BLaER1 (cell line): ENCODE data around the gene TMED1.
"Not testable (repeated sequence)": the region's sequence is repeated elsewhere in the genome, so short reads cannot be mapped to it uniquely, and the experiment has no call there.

Experiments
- H3K27ac ChIP-seq: shearing (Covaris generic); formaldehyde crosslinking; 2 replicates; pipeline ENCODE4 v1.8.1; 2022
- H3K27me3 ChIP-seq: shearing (Covaris generic); formaldehyde crosslinking; 2 replicates; pipeline ENCODE4 v1.8.1; 2022
- H3K36me3 ChIP-seq: shearing (Covaris generic); formaldehyde crosslinking; 2 replicates; pipeline ENCODE4 v1.8.1; 2022
- H3K4me1 ChIP-seq: shearing (Covaris generic); formaldehyde crosslinking; 2 replicates; pipeline ENCODE4 v1.8.1; 2022
- H3K4me2 ChIP-seq: shearing (Covaris generic); formaldehyde crosslinking; 2 replicates; pipeline ENCODE4 v1.8.1; 2022
- H3K4me3 ChIP-seq: shearing (Covaris generic); formaldehyde crosslinking; 2 replicates; pipeline ENCODE4 v1.8.1; 2022
- H3K9ac ChIP-seq: shearing (Covaris generic); formaldehyde crosslinking; 2 replicates; pipeline ENCODE4 v1.8.1; 2022
- H3K9me3 ChIP-seq: shearing (Covaris generic); formaldehyde crosslinking; 2 replicates; pipeline ENCODE4 v1.8.1; 2022
- H4K20me1 ChIP-seq: shearing (Covaris generic); formaldehyde crosslinking; 2 replicates; pipeline ENCODE4 v1.8.1; 2022
- Cebpa-rat ChIP-seq: shearing (Covaris generic); IDR thresholded peaks from 2 replicates; pipeline ENCODE4 v1.8.1; 2022

Gene TMED1

GRCh38 chr19:10863107-10863717 lies 27.2 kb upstream of the TMED1 start:
- Histone ChIP-seq H4K20me1 (no peaks in the 10 kb centered on the region), H3K27me3 (no peaks in the 10 kb centered on the region), H3K9me3 (no peaks in the 10 kb centered on the region), H3K36me3 (no peaks in the 10 kb centered on the region), H3K9ac (0 out of 2 replicates have a peak overlapping the region, but pooled peaks have one; percentile 24), H3K27ac (no peak overlapping the region), H3K4me1 (peaks cover 25% of the 10 kb centered on the region), H3K4me3 (no peak overlapping the region), H3K4me2 (no peak overlapping the region)
- no peak for TF ChIP-seq Cebpa-rat

- Histone ChIP-seq H3K9me3 (no peaks in the 10 kb centered on the region), H3K27ac (no peak overlapping the region), H3K4me1 (peaks cover 19% of the 10 kb centered on the region), H3K36me3 (no peaks in the 10 kb centered on the region), H3K27me3 (no peaks in the 10 kb centered on the region), H3K9ac (no peak overlapping the region), H4K20me1 (no peaks in the 10 kb centered on the region), H3K4me2 (no peak overlapping the region), H3K4me3 (no peak overlapping the region)
- TF ChIP-seq Cebpa-rat, result no peak
Measured at GRCh38 chr19:10862561-10863106, 26.6 kb upstream of the TMED1 start.

DNA sequence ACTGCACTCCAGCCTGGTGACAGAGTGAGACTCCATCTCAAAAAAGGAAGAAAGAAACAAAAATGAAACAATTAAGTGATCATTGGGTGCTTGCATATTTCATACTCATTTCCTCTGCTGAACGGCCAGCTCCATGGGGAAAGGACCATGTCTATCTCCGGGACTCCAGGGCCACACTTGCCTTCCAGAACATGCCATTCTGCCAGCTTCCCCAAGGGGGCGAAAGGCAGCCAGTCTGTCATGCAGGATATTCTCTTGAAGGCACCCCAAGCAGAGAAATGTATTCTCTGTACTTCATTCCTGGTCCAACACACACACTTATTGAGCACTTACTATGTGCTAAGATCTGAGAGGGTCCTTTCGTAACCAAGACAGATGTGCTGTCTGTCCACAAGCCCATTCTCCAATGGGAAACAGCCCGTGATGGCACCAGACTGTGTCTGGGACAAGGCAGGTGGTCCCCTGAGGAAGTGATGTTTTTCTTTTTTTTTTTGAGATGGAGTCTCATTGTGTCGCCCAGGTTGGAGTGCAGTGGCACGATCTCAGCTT lies 25.2 kb upstream of the TMED1 start:
- Histone ChIP-seq H3K9ac (no peak overlapping the region), H3K4me1 (peaks cover 18% of the 10 kb centered on the region), H4K20me1 (no peaks in the 10 kb centered on the region), H3K9me3 (no peaks in the 10 kb centered on the region), H3K27ac (no peak overlapping the region), H3K27me3 (no peaks in the 10 kb centered on the region), H3K36me3 (no peaks in the 10 kb centered on the region), H3K4me3 (no peak overlapping the region), H3K4me2 (no peak overlapping the region)
- TF ChIP-seq Cebpa-rat, result no peak

- Histone ChIP-seq H3K4me1 (0 out of 2 replicates have a peak, but pooled peaks cover 6% of the 10 kb centered on the region), H3K4me2 (no peak overlapping the region), H3K4me3 (no peak overlapping the region), H3K27me3 (no peaks in the 10 kb centered on the region), H3K27ac (no peak overlapping the region), H3K9ac (no peak overlapping the region), H3K9me3 (no peaks in the 10 kb centered on the region), H4K20me1 (no peaks in the 10 kb centered on the region), H3K36me3 (no peaks in the 10 kb centered on the region)
- TF ChIP-seq Cebpa-rat, result no peak
Measured at GRCh38 chr19:10858204-10858828, 22.3 kb upstream of the TMED1 start.

- H3K36me3 ChIP-seq, H3K27me3 ChIP-seq, H3K4me1 ChIP-seq, H3K9me3 ChIP-seq, H3K9ac ChIP-seq, H3K4me2 ChIP-seq, H3K4me3 ChIP-seq, H3K27ac ChIP-seq, H4K20me1 ChIP-seq: not testable (repeated sequence)
Measured at GRCh38 chr19:10856899-10857298, 20.9 kb upstream of the TMED1 start.

GRCh38 chr19:10855879-10856522 lies 20.0 kb upstream of the TMED1 start:
- Histone ChIP-seq H3K9ac (no peak overlapping the region), H3K9me3 (no peaks in the 10 kb centered on the region), H3K36me3 (no peaks in the 10 kb centered on the region), H3K4me3 (no peak overlapping the region), H3K4me2 (no peak overlapping the region), H3K27me3 (no peaks in the 10 kb centered on the region), H3K4me1 (no peaks in the 10 kb centered on the region), H3K27ac (no peak overlapping the region), H4K20me1 (no peaks in the 10 kb centered on the region)
- no peak for TF ChIP-seq Cebpa-rat

DNA sequence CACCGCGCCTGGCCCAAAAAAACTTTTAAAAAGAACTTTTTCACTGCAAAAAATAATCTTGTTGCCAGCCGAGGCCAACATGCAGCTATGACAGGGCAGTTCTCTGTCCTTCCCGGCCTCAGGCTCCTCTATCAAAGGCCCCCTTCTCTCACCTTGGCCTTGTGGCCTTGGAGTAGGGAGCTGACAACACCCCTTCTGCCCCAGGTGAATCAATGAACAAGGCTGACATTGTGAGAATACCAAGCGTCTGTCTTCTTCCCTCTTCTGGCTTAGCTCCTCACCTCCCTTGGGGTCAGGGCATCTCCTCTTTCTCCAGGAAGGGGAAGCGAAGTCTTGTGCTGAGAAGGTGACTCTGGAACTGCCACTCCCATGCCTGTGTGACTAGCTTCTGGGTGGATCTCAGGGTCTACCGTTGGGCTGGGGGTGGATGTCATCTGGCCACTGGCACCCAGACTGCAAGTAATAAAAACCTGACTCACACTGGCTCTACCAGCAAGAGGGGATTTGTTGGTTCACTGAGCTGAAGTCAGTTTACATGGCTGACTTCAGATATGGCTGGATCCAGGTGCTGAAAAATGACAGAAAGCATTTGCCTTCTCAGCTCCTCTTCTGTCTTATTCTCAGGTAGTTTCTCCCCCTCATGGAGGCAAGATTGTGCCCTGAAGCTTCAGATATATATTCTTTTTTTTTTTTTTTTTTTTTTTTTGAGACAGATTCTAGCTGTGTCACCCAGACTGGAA lies 18.5 kb upstream of the TMED1 start:
- H3K27ac ChIP-seq, result no peak overlapping the region
- no peaks in the 10 kb centered on the region for H3K36me3 ChIP-seq
- no peak overlapping the region for H3K9ac ChIP-seq
- H3K9me3 ChIP-seq, result no peaks in the 10 kb centered on the region
- no peaks in the 10 kb centered on the region for H3K4me1 ChIP-seq
- no peak for TF ChIP-seq Cebpa-rat
- no peak overlapping the region for H3K4me2 ChIP-seq
- no peak overlapping the region for H3K4me3 ChIP-seq
- H4K20me1 ChIP-seq, result no peaks in the 10 kb centered on the region
- no peaks in the 10 kb centered on the region for H3K27me3 ChIP-seq

DNA sequence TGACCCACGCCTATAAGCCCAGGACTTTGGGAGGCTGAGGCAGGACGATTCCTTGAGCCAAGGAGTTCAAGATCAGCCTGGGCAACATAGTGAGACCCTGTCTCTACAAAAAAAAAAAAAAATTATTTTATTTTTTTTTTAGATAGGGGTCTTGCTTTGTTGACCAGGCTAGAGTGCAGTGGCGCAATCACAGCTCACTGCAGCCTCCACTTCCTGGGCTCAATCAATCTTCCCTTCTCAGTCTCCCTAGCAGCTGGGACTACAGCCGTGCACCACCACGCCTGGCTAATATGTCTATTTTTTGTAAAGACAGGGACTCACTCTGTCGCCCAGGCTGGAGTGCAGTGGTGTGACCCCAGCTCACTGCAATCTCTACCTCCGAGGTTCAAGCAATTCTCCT lies 16.9 kb upstream of the TMED1 start:
- no peak for TF ChIP-seq Cebpa-rat
- H3K4me3 ChIP-seq, result no peak overlapping the region
- no peaks in the 10 kb centered on the region for H4K20me1 ChIP-seq
- no peaks in the 10 kb centered on the region for H3K27me3 ChIP-seq
- H3K36me3 ChIP-seq, result no peaks in the 10 kb centered on the region
- no peak overlapping the region for H3K27ac ChIP-seq
- H3K9me3 ChIP-seq, result no peaks in the 10 kb centered on the region
- H3K9ac ChIP-seq, result no peak overlapping the region
- H3K4me1 ChIP-seq, result peaks cover 8% of the 10 kb centered on the region
- H3K4me2 ChIP-seq, result no peak overlapping the region

GRCh38 chr19:10852098-10852800 lies 16.2 kb upstream of the TMED1 start:
- Histone ChIP-seq H3K4me1 (peaks cover 8% of the 10 kb centered on the region), H3K4me2 (no peak overlapping the region), H3K27me3 (no peaks in the 10 kb centered on the region), H3K9ac (no peak overlapping the region), H3K36me3 (no peaks in the 10 kb centered on the region), H4K20me1 (no peaks in the 10 kb centered on the region), H3K27ac (no peak overlapping the region), H3K9me3 (no peaks in the 10 kb centered on the region), H3K4me3 (no peak overlapping the region)
- TF ChIP-seq Cebpa-rat, result no peak
